Thyroid gland (tissue), 4 donors: ENCODE measurements around the gene ATF5.

Source experiments
- POLR2A ChIP-seq, 2 donors: fragments of 450-650 bp; IDR thresholded peaks; one replicate each; pipeline ENCODE4 v1.6.1; 2017; ENCODE audit warnings: antibody characterized with exemption in 2 of 2, mild to moderate bottlenecking in 2 of 2, moderate library complexity in 1 of 2
- TF ChIP-seq, protein P1 (sequence below), 6 experiments: fragments of 200-600 bp in 3 of 6; fragments of 450-650 bp in 3 of 6; sonication (generic) in 3 of 6; IDR thresholded peaks; one replicate each; pipeline ENCODE4 v1.5.1; 2016 to 2019; ENCODE audit warnings: antibody characterized with exemption in 6 of 6, mild to moderate bottlenecking in 2 of 6, inconsistent platforms in 1 of 6, moderate library complexity in 1 of 6

DNA sequence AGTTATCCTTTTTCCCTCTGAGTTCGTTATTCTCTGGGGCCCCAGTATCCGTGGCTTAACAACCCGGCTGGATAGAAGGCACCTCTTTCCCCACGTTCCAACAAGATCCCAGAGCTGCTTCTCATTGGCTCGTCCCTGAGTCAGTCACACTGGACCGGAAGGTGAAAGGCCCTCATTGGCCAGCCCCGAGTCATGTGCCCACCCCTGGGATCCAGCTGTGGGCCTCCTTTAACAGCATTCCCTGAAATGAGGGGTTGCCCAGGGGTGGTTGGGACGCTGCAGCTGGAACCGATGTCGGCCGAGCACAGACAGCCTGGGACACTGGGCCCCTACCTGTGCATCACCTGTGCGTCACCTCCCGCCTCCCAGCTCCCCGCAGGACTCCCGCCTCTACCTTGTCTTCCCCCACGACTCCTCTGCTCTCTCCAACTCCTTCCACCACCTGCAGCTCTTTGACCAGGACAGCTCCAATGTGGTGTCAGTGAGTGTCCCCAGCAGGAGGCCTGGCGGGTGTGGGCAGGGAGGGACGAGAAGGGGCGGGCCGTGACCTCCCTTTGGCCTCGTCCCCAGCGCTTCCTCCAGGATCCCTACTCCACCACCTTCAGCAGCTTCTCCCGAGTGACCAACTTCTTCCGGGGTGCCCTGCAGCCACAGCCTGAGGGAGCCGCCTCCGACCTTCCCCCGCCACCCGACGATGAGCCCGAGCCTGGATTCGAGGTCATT is 47.2 kb upstream of the ATF5 start:
- TF ChIP-seq, protein P1, sequence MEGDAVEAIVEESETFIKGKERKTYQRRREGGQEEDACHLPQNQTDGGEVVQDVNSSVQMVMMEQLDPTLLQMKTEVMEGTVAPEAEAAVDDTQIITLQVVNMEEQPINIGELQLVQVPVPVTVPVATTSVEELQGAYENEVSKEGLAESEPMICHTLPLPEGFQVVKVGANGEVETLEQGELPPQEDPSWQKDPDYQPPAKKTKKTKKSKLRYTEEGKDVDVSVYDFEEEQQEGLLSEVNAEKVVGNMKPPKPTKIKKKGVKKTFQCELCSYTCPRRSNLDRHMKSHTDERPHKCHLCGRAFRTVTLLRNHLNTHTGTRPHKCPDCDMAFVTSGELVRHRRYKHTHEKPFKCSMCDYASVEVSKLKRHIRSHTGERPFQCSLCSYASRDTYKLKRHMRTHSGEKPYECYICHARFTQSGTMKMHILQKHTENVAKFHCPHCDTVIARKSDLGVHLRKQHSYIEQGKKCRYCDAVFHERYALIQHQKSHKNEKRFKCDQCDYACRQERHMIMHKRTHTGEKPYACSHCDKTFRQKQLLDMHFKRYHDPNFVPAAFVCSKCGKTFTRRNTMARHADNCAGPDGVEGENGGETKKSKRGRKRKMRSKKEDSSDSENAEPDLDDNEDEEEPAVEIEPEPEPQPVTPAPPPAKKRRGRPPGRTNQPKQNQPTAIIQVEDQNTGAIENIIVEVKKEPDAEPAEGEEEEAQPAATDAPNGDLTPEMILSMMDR (IDR thresholded peaks at IDR 0.05) = no peak
- no peak for TF ChIP-seq POLR2A (IDR thresholded peaks at IDR 0.05)
